Measurements from ENCODE around the gene SLC12A6.

Gene SLC12A6

GRCh38 chr15:34337557-34338306 lies at the start of gene SLC12A6 (continued):
- TF ChIP-seq REST (tag by site-specific recombination; IDR thresholded peaks at IDR 0.05) (no peak), ZBTB8A (tag by site-specific recombination; IDR thresholded peaks at IDR 0.05) (peak; percentile 85), ZNF146 (tag by site-specific recombination; IDR thresholded peaks at IDR 0.05) (no peak), ZBTB10 (tag by site-specific recombination; IDR thresholded peaks at IDR 0.05) (no peak), ZNF580 (tag by site-specific recombination; IDR thresholded peaks at IDR 0.05) (no peak), ZNF76 (tag by site-specific recombination; IDR thresholded peaks at IDR 0.05; ENCODE audit: borderline replicate concordance, low read depth) (peak; percentile 79; the same call in 1 of the 2 replicates), ZEB2 (tag by site-specific recombination; IDR thresholded peaks at IDR 0.05) (no peak), ZSCAN30 (tag by site-specific recombination; IDR thresholded peaks at IDR 0.05) (0 out of 2 replicates have a peak, but pooled peaks have one; percentile 30), ZNF398 (tag by site-specific recombination; IDR thresholded peaks at IDR 0.05) (peak; percentile 56; the same call in 1 of the 2 replicates), ZNF10 (tag by site-specific recombination; IDR thresholded peaks at IDR 0.05) (peak; percentile 59; the same call in 1 of the 2 replicates), YY1 (tag by site-specific recombination; IDR thresholded peaks at IDR 0.05) (no peak; the same call in 1 of the 2 replicates), SP2 (tag by site-specific recombination; IDR thresholded peaks at IDR 0.05) (peak; percentile 10; the same call in 1 of the 2 replicates), KLF8 (tag by site-specific recombination; IDR thresholded peaks at IDR 0.05) (0 out of 2 replicates have a peak, but pooled peaks have one; percentile 19), ZNF600 (tag by site-specific recombination; IDR thresholded peaks at IDR 0.05) (peak; percentile 82), ZNF626 (tag by site-specific recombination; IDR thresholded peaks at IDR 0.05) (no peak), ZBTB20 (tag by site-specific recombination; IDR thresholded peaks at IDR 0.05) (peak; percentile 50; the same call in 1 of the 2 replicates), ZNF768 (tag by site-specific recombination; IDR thresholded peaks at IDR 0.05) (no peak), ZNF777 (tag by site-specific recombination; IDR thresholded peaks at IDR 0.05; ENCODE audit: borderline replicate concordance) (no peak), CTCF (tag by site-specific recombination; IDR thresholded peaks at IDR 0.05) (no peak), YY2 (tag by site-specific recombination; IDR thresholded peaks at IDR 0.05) (no peak), ZNF660 (tag by site-specific recombination; IDR thresholded peaks at IDR 0.05) (0 out of 2 replicates have a peak, but pooled peaks have one; percentile 19), ZNF629 (tag by site-specific recombination; IDR thresholded peaks at IDR 0.05) (0 out of 2 replicates have a peak, but pooled peaks have one; percentile 4), ZNF639 (tag by site-specific recombination; IDR thresholded peaks at IDR 0.05) (no peak), ZNF350 (tag by site-specific recombination; IDR thresholded peaks at IDR 0.05) (no peak), PATZ1 (tag by site-specific recombination; IDR thresholded peaks at IDR 0.05) (peak; percentile 54; the same call in 1 of the 2 replicates)
